H9 (cell line): ENCODE data around the gene ACOT2. TPM values are rescaled to one million over a fixed set of nuclear protein-coding genes. Genes with fewer than 3 reads are reported as not detected.
"Not testable (repeated sequence)": the region's sequence is repeated elsewhere in the genome, so short reads cannot be mapped to it uniquely, and the experiment has no call there.

ENCODE experiments used
- DNase-seq: peaks from one replicate; pipeline ENCODE4 v3.0.0-alpha.2; 2017
- H2AFZ ChIP-seq: one replicate; pipeline ENCODE4 v1.6.1; 2013; ENCODE audit warnings: mild to moderate bottlenecking, low read length, control low read depth, moderate library complexity
- H2AK5ac ChIP-seq: 2 replicates; pipeline ENCODE4 v1.6.1; 2013; ENCODE audit warnings: low read length, control low read depth, mixed read lengths; ENCODE audit not compliant: insufficient read length
- H2BK120ac ChIP-seq: one replicate; pipeline ENCODE4 v1.6.1; 2013; ENCODE audit warnings: low read depth, mild to moderate bottlenecking, low read length, control low read depth, inconsistent platforms; ENCODE audit not compliant: poor library complexity, severe bottlenecking
- H2BK12ac ChIP-seq: 2 replicates; pipeline ENCODE4 v1.6.1; 2013; ENCODE audit warnings: low read length, control low read depth, mixed read lengths, low read depth; ENCODE audit not compliant: insufficient read length
- H2BK15ac ChIP-seq: 2 replicates; pipeline ENCODE4 v1.6.1; 2013; ENCODE audit warnings: low read depth, low read length, control low read depth
- H2BK20ac ChIP-seq: one replicate; pipeline ENCODE4 v1.6.1; 2013; ENCODE audit warnings: low read depth, mild to moderate bottlenecking, low read length, control low read depth, inconsistent platforms; ENCODE audit not compliant: poor library complexity, severe bottlenecking
- H2BK5ac ChIP-seq: 2 replicates; pipeline ENCODE4 v1.6.1; 2013; ENCODE audit warnings: low read length, control low read depth, mixed read lengths; ENCODE audit not compliant: insufficient read length
- H3K14ac ChIP-seq: 2 replicates; pipeline ENCODE4 v1.6.1; 2013; ENCODE audit warnings: low read length, control low read depth; ENCODE audit not compliant: insufficient read depth
- H3K18ac ChIP-seq: 2 replicates; pipeline ENCODE4 v1.6.1; 2013; ENCODE audit warnings: low read depth, mild to moderate bottlenecking, mixed read lengths, low read length, control low read depth; ENCODE audit not compliant: insufficient read length
- H3K23ac ChIP-seq: 2 replicates; pipeline ENCODE4 v1.6.1; 2013; ENCODE audit warnings: low read length, control low read depth, mixed read lengths, low read depth; ENCODE audit not compliant: insufficient read length
- H3K23me2 ChIP-seq: 2 replicates; pipeline ENCODE4 v1.6.1; 2013; ENCODE audit warnings: low read depth, mild to moderate bottlenecking, mixed read lengths, low read length, control low read depth; ENCODE audit not compliant: insufficient read length, poor library complexity, severe bottlenecking
- H3K27ac ChIP-seq: 2 replicates; pipeline ENCODE4 v1.5.1; 2013; ENCODE audit warnings: low read length, control low read depth, mixed read lengths, low read depth; ENCODE audit not compliant: insufficient read length
- H3K27me3 ChIP-seq: 2 replicates; pipeline ENCODE4 v1.6.1; 2013; ENCODE audit warnings: low read length, control low read depth, inconsistent platforms; ENCODE audit not compliant: insufficient read depth
- H3K4ac ChIP-seq: 2 replicates; pipeline ENCODE4 v1.6.1; 2013; ENCODE audit warnings: low read depth, mild to moderate bottlenecking, control low read depth, inconsistent platforms, low read length, moderate library complexity
- H3K4me1 ChIP-seq: 2 replicates; pipeline ENCODE4 v1.6.1; 2013; ENCODE audit warnings: low read length, control low read depth, inconsistent platforms; ENCODE audit not compliant: insufficient read depth
- H3K4me2 ChIP-seq: 2 replicates; pipeline ENCODE4 v1.6.1; 2013; ENCODE audit warnings: low read length, control low read depth, mixed read lengths; ENCODE audit not compliant: insufficient read length, insufficient read depth
- H3K56ac ChIP-seq: 2 replicates; pipeline ENCODE4 v1.6.1; 2013; ENCODE audit warnings: low read depth, mild to moderate bottlenecking, mixed read lengths, low read length, control low read depth; ENCODE audit not compliant: insufficient read length
- H3K79me1 ChIP-seq: 2 replicates; pipeline ENCODE4 v1.6.1; 2013; ENCODE audit warnings: low read depth, mild to moderate bottlenecking, moderate library complexity, low read length, control low read depth, inconsistent platforms; ENCODE audit not compliant: insufficient read depth, poor library complexity, severe bottlenecking
- H3K79me2 ChIP-seq: 2 replicates; pipeline ENCODE4 v1.6.1; 2013; ENCODE audit warnings: low read length, control low read depth, inconsistent platforms; ENCODE audit not compliant: insufficient read depth
- H3K9ac ChIP-seq: 2 replicates; pipeline ENCODE4 v1.6.1; 2013; ENCODE audit warnings: low read length, control low read depth, mixed read lengths; ENCODE audit not compliant: insufficient read length; ENCODE audit errors: extremely low read depth
- H3K9me3 ChIP-seq: one replicate; pipeline ENCODE4 v1.6.1; 2013; ENCODE audit warnings: low read depth, low read length, inconsistent platforms; ENCODE audit not compliant: control insufficient read depth
- H3T11ph ChIP-seq: one replicate; pipeline ENCODE4 v1.6.1; 2013; ENCODE audit warnings: mild to moderate bottlenecking, low read length, control low read depth, inconsistent platforms
- H4K20me1 ChIP-seq: one replicate; pipeline ENCODE4 v1.6.1; 2013; ENCODE audit not compliant: control insufficient read depth, insufficient read length, insufficient read depth
- H4K5ac ChIP-seq: 2 replicates; pipeline ENCODE4 v1.6.1; 2013; ENCODE audit warnings: low read depth, mild to moderate bottlenecking, mixed read lengths, low read length, control low read depth; ENCODE audit not compliant: insufficient read length
- H4K8ac ChIP-seq: replicated peaks from 2 replicates; pipeline ENCODE4 v1.6.1; 2013; ENCODE audit warnings: low read length, control low read depth, mixed read lengths, low read depth; ENCODE audit not compliant: insufficient read length
- H4K91ac ChIP-seq: 2 replicates; pipeline ENCODE4 v1.6.1; 2013; ENCODE audit warnings: low read depth, mild to moderate bottlenecking, moderate library complexity, mixed read lengths, low read length, control low read depth; ENCODE audit not compliant: insufficient read length
- H3K27ac Mint-ChIP-seq, 3 experiments: 2 replicates in 2 of 3; 3 replicates in 1 of 3; pipeline ENCODE4 v1.8.0; 2020 to 2021; ENCODE audit warnings: mixed read lengths in 3 of 3, mild to moderate bottlenecking in 1 of 3, moderate library complexity in 1 of 3
- H3K27me3 Mint-ChIP-seq: 2 replicates; pipeline ENCODE4 v1.8.0; 2021; ENCODE audit warnings: low read depth, mild to moderate bottlenecking, moderate library complexity, mixed read lengths
- H3K36me3 Mint-ChIP-seq, 3 experiments: 2 replicates in 2 of 3; 3 replicates in 1 of 3; pipeline ENCODE4 v1.8.0; 2020 to 2021; ENCODE audit warnings: low read depth in 3 of 3, mixed read lengths in 3 of 3; ENCODE audit not compliant: insufficient read depth in 1 of 3
- H3K4me1 Mint-ChIP-seq, 2 experiments: 2 replicates each; pipeline ENCODE4 v1.8.0; 2020; ENCODE audit warnings: mixed read lengths in 2 of 2
- H3K4me3 Mint-ChIP-seq, 2 experiments: 2 replicates in 1 of 2; 3 replicates in 1 of 2; pipeline ENCODE4 v1.8.0; 2020 to 2021; ENCODE audit warnings: mild to moderate bottlenecking in 2 of 2, mixed read lengths in 2 of 2, moderate library complexity in 1 of 2
- H3K9me3 Mint-ChIP-seq, 2 experiments: 2 replicates in 1 of 2; 3 replicates in 1 of 2; pipeline ENCODE4 v1.8.0; 2020; ENCODE audit warnings: mild to moderate bottlenecking in 2 of 2, mixed read lengths in 2 of 2, moderate library complexity in 1 of 2
- WGBS: extraction: QIAGEN DNeasy Blood & Tissue Kit; methylation state at CpG from one replicate; pipeline ENCODE4 v1.1.7; 2013; ENCODE audit warnings: missing lambda C conversion rate, low lambda C conversion rate, mixed read lengths; ENCODE audit not compliant: insufficient read length; ENCODE audit errors: extremely low coverage; 5-methylcytosine and 5-hydroxymethylcytosine counted together
- total RNA-seq: library from RNA; stranded (reverse); gene quantifications from 2 replicates; pipeline ENCODE4 v1.2.1, GENCODE V29; 2021

The ACOT2 gene
- total RNA-seq, 1 experiment from 2014 or later = 10.2 TPM

GRCh38 chr14:73531971-73532370, 37.0 kb upstream of the ACOT2 start:
- not testable (repeated sequence) for H4K8ac ChIP-seq, H2BK5ac ChIP-seq, H3K27me3 Mint-ChIP-seq, H4K20me1 ChIP-seq, H3K36me3 Mint-ChIP-seq, H3K56ac ChIP-seq, H3K18ac ChIP-seq, H3K9me3 Mint-ChIP-seq, DNase-seq, H3K4me1 ChIP-seq, H2AK5ac ChIP-seq, H3K27ac ChIP-seq, H2BK15ac ChIP-seq, H3K27me3 ChIP-seq, H3K9ac ChIP-seq, H2BK12ac ChIP-seq, H2BK120ac ChIP-seq, H3K4me3 Mint-ChIP-seq, H2BK20ac ChIP-seq, H3K23ac ChIP-seq, H3K79me2 ChIP-seq, H3K4me2 ChIP-seq, H3K9me3 ChIP-seq, H3K4me1 Mint-ChIP-seq, H3K79me1 ChIP-seq, H3K27ac Mint-ChIP-seq, H2AFZ ChIP-seq, H3K23me2 ChIP-seq, H3T11ph ChIP-seq, H3K4ac ChIP-seq, H4K5ac ChIP-seq, H4K91ac ChIP-seq, H3K14ac ChIP-seq
- WGBS = no CpG with 5 or more reads among the region's 3 CpGs

DNA sequence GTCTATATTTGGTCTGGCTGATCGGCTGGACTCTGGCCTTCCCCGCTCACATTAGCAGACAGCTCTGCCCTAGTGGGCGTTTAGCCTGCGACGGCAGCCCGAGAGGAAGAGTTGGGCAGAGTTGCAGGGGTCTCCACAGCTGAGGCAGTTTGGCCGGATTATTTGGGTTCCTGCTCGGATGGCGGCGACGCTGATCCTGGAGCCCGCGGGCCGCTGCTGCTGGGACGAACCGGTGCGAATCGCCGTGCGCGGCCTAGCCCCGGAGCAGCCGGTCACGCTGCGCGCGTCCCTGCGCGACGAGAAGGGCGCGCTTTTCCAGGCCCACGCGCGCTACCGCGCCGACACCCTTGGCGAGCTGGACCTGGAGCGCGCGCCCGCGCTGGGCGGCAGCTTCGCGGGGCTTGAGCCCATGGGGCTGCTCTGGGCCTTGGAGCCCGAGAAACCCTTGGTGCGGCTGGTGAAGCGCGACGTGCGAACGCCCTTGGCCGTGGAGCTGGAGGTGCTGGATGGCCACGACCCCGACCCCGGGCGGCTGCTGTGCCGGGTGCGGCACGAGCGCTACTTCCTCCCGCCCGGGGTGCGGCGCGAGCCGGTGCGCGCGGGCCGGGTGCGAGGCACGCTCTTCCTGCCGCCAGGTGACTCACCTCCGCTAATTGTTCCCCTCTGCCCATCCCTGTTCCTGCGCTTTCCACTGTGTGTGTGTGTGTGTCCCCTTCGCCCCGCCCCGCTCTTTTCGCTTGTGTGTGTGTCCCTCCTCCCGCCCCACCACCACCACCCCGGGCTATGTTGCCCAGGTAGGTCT, 31.6 kb upstream of the ACOT2 start:
- not testable (repeated sequence) for H2BK20ac ChIP-seq, H4K91ac ChIP-seq, H2AK5ac ChIP-seq, H3K56ac ChIP-seq, H3K27me3 Mint-ChIP-seq, H2BK15ac ChIP-seq, H3K36me3 Mint-ChIP-seq, H3K9me3 ChIP-seq, H2BK12ac ChIP-seq, H3K79me1 ChIP-seq, H3K4me1 Mint-ChIP-seq, H2AFZ ChIP-seq, H4K5ac ChIP-seq, H3K27me3 ChIP-seq, H3K79me2 ChIP-seq, H2BK120ac ChIP-seq, H2BK5ac ChIP-seq, H3K23me2 ChIP-seq, H4K8ac ChIP-seq, H3K23ac ChIP-seq, H3K27ac ChIP-seq, H3T11ph ChIP-seq, H4K20me1 ChIP-seq, H3K9me3 Mint-ChIP-seq, H3K4me1 ChIP-seq, H3K4ac ChIP-seq
- DNase-seq = peak; percentile 78
- peak overlapping the region; percentile 51 to 62; a peak in 3 of 5 replicates for H3K4me3 Mint-ChIP-seq
- peak overlapping the region; percentile 33 for H3K18ac ChIP-seq
- H3K27ac Mint-ChIP-seq = 0 out of 7 replicates have a peak overlapping the region, but pooled peaks of 1 of the 3 experiments have one; percentile 23
- H3K4me2 ChIP-seq = peak overlapping the region; percentile 32
- WGBS = no CpG with 5 or more reads among the region's 84 CpGs
- peak overlapping the region; percentile 61 for H3K9ac ChIP-seq
- H3K14ac ChIP-seq = peak overlapping the region; percentile 56; the same call in 1 of the 2 replicates
